Mononuclear cell (primary cell): Measurements from ENCODE around the gene PLLP. TPM values are rescaled to one million over a fixed set of nuclear protein-coding genes. Genes with fewer than 3 reads are reported as not detected.
"Not testable (repeated sequence)": the region's sequence is repeated elsewhere in the genome, so short reads cannot be mapped to it uniquely, and the experiment has no call there.

Source experiments
- H3K27me3 ChIP-seq: 2 replicates; pipeline ENCODE4 v1.6.0; 2011; ENCODE audit warnings: low read length, control low read depth; ENCODE audit not compliant: insufficient read depth
- H3K4me1 ChIP-seq: 2 replicates; pipeline ENCODE4 v1.5.1; 2011; ENCODE audit warnings: mild to moderate bottlenecking, low read length, control low read depth; ENCODE audit not compliant: insufficient read depth
- H3K4me3 ChIP-seq: 2 replicates; pipeline ENCODE4 v1.5.1; 2011; ENCODE audit warnings: mild to moderate bottlenecking, low read length, moderate library complexity
- H3K9me3 ChIP-seq: 2 replicates; pipeline ENCODE4 v1.5.1; 2011; ENCODE audit warnings: low read depth, mild to moderate bottlenecking, control low read depth, low read length
- total RNA-seq: library from RNA; depleted of rRNA; stranded (reverse); fragments of >200 nt; gene quantifications from one replicate; pipeline ENCODE4 v1.2.3, GENCODE V29; 2012

Gene PLLP
- total RNA-seq, 1 donor: 0.63 TPM

DNA sequence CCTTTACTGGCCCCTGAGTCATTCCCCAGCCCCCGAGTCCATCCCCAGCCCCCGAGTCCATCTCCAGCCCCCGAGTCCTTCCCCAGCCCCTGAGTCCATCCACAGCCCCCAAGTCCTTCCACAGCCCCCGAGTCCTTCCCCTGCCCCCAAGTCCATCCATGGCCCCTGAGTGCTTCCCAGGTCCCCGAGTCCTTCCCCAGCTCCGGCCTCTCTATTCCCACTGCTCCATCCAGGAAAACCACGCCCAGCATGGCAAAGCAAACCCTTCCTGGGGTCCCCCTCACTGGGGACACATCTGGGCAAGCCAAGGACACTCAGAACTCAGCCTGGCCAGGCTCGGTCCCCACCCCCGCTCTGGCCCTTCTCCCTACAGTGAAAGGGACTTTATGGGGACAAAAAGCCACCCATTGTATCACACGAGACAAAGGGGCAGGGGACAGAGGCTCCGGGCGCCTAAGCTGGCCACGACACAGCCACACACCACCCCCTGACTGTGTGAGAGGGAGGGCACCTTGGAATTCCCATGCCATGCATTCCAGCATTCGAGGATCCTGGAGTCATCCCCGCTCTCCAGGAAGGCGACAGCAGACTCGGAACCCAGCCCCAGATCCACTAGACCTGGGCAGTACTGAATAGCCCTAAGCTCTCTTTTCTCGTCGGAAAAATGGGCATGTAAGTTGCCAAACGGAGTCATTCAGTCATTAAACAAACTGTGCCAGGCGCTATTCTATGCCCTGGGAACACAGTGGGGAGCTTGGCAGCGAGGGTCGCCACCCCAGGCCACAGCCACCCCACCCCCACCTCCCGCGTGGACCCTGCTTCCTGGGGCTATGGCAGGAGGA, 14.0 kb downstream of the PLLP start:
- H3K9me3 ChIP-seq: no peaks in the 10 kb centered on the region
- H3K27me3 ChIP-seq: no peaks in the 10 kb centered on the region
- peaks cover 9% of the 10 kb centered on the region for H3K4me1 ChIP-seq
- H3K4me3 ChIP-seq: no peak overlapping the region

DNA sequence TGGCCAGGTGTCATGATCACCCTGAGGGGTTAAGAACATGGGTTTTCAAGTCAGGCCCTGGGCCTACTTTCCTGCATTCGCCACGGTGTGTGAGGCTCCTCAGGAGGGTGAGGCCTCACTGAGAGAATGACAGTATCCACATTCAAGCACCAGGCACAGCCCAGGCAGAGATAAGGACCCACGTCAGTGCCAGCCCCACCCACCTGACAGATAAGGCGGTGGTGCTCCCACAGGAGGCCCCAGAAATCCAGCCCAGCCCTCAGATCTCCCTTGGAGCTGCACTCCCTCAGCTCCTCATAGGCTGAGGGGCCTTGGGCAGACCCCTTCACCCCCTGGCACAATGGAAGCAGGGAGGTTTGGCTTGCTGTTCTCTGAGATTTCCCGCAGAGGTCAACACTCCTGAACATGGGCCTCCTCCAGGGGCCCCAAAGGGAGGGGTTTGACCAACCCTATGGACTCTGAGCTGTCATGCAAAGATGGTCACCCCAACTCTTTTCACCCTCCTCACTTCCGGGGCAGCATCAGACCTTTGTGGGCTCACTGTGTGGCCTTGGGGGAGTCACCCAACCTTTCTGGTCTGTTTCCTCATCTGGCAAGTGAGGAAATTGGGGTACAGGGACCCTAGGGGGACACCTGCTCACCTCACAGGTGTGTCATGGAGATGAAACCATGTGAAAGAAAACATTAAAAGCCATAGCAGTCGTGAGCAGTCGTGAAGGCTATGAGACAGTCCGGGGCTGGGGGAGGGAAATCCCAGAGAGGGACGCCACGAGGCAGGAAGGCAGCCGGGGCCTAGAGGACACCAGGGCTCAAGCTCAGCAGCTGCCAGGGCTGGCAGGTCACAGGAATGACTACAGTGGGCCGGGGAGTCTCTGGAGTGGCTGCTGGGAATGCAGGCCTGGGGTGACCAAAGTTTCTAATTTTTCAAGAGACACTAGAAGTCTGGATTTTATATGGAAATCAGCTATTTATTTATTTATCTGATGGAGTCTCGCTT, 15.4 kb downstream of the PLLP start:
- peaks cover 9% of the 10 kb centered on the region for H3K4me1 ChIP-seq
- H3K9me3 ChIP-seq: no peaks in the 10 kb centered on the region
- no peaks in the 10 kb centered on the region for H3K27me3 ChIP-seq
- no peak overlapping the region for H3K4me3 ChIP-seq

DNA sequence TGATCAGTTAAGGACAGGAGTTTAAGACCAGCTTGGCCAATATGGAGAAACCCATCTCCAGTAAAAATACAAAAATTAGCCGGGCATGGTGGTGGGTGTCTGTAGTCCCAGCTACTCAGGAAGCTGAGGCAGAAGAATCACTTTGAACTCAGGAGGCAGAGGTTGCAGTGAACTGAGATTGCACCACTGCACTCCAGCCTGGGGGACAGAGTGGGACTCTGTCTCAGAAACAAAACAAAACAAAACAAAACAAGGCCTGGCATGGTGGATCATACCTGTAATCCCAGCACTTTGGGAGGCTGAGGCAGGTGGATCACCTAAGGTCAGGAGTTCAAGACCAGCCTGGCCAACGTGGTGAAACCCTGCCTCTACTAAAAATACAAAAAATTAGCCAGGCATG, 17.1 kb downstream of the PLLP start:
- H3K4me3 ChIP-seq, H3K4me1 ChIP-seq, H3K27me3 ChIP-seq, H3K9me3 ChIP-seq: not testable (repeated sequence)

DNA sequence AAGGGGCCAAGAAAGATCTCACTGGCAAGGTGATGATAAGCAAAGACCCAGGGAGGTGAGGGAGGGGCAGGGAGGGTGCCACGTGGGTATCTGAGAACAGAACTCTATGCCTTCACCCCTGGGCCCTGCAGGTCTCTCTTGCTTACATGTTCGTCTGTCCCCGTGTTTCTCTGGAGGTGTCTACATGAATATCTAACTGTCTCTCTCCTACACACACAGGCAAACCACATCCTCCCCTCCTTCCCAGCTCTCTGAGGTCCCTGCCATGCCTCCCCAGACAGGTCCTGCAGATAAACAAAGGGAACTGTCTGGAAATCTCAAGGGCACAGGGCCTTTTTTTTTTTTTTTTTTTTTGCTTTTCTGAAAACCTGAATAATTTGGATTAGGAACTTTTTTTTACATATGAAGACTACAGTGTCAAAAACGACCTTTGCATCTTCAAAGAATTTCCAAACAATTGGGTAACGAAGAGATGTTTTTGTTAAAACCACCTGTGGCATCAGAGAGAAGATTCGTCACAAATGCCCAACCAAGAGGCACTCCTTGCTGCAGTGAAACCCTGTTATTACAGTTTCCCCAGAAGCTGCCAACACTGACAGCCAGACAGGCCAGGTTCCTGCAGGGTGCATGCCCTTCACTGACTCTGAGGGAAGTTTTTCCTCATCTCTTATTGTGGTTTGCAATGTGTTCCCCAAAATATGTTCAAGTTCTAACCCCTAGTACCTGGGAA, 17.8 kb downstream of the PLLP start:
- Histone ChIP-seq H3K27me3 (no peaks in the 10 kb centered on the region), H3K4me3 (no peak overlapping the region), H3K9me3 (no peaks in the 10 kb centered on the region), H3K4me1 (peaks cover 9% of the 10 kb centered on the region)

DNA sequence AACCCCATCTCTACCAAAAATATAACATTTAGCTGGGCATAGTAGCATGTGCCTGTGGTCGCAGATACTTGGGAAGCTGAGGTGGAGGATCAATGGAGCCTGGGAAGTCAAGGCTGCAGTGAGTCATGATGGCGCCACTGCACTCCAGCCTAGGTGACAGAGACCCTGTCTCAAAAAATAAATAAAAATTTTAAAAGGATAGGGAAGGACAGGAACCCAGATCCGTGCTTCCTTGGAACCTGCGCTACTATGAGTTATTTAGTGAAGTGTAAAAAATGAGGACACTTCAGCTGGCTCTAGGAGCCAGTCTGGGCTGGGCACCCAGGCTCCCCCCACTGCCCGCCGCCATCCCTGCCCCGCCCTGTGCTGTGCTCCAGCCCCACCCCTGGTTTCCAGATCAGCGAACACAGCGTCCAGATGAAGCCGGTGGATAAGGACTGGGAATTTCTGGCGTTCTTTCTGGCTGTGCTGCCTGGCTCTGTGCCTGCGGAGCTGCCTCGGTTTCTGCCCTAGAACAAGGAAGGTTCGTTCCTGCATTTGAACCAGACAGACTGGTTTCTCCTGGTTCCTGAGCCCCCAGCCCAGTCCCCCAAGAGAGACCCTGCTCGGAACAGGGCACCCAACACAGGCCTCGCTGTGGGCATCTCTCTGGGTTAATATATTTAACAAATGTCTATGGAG, 18.5 kb downstream of the PLLP start:
- no peaks in the 10 kb centered on the region for H3K9me3 ChIP-seq
- no peaks in the 10 kb centered on the region for H3K27me3 ChIP-seq
- H3K4me1 ChIP-seq: peaks cover 9% of the 10 kb centered on the region
- no peak overlapping the region for H3K4me3 ChIP-seq

DNA sequence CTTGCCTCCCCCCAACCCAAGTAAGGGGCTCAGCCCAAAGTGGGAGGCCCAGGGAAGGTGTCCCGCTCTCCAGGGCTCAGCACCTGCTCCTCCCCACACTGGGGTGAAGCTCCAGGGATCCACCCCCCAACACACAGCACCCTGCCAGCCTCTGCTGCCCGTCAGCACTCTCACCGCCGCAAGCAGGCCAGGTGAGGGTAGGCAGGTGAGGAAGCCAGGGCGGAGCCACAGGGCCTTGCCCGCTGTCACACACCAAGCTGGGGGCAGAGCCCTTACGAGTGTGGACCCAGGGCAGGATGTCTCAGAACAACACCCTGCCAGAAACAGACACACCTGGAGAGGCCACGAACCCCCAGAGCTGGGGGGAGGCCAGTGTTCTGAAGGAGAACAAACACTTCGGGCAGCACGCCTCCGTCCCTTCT, 19.5 kb downstream of the PLLP start:
- Histone ChIP-seq H3K4me1 (peaks cover 12% of the 10 kb centered on the region), H3K27me3 (no peaks in the 10 kb centered on the region), H3K4me3 (no peak overlapping the region), H3K9me3 (no peaks in the 10 kb centered on the region)

DNA sequence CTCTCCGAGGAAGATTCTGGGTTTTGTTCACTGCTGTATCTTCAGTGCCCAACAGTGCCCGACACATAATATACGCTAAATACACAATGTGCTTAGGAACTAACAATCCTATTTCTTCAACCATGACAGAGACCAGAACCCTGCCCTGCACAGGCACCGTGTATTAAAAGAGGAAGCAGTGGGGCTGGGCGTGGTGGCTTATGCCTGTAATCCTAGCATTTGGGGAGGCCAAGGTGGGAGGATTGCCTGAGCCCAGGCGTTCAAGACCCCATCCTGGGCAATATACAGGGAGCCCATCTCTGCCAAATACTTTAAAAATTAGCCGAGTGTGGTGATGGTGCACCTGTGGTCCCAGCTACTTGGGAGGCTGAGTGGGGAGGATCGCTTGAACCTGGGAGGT, 20.1 kb downstream of the PLLP start:
- no peaks in the 10 kb centered on the region for H3K9me3 ChIP-seq
- H3K4me3 ChIP-seq: no peak overlapping the region
- H3K4me1 ChIP-seq: peaks cover 15% of the 10 kb centered on the region
- H3K27me3 ChIP-seq: no peaks in the 10 kb centered on the region

DNA sequence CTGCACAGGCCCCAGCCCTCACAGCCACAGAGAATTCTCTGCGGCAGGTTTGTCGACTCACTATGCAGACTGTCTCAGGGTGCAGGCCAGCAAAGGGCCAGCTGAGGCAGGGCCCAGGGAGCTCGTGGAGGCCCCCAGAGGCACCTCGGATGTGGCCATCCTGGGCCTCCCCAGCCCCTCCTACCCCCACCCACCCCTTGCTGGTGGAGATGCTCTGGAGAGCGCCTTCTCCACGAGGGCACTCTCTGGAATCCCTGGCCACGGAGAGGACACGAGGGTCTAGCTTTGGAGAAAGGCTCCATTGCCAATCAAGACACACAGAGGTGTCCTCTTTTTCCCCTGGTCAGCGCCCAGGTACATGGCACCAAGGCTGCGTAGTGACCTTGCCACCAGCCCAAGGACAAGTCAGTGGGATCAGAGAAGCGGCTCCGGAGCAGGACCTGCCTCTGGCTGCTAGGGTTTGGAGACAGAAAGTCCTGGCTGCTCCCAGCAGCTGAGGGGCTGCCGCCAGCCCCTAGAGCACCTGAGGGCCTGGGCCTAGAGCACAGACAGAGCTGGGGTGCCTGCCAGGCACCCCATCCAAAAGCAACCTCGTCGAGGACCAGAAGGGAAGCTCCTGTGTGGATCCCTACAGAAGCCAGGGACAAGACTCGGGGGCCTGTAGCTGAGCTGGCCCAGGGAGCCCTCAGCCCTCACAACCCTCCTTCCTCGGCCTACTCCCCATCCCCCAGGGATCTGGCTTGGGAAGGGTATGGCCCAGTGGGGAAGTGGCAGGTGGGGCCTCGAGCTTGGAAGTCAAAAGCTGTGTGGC, 20.7 kb downstream of the PLLP start:
- no peaks in the 10 kb centered on the region for H3K27me3 ChIP-seq
- H3K9me3 ChIP-seq: no peaks in the 10 kb centered on the region
- peaks cover 15% of the 10 kb centered on the region for H3K4me1 ChIP-seq
- no peak overlapping the region for H3K4me3 ChIP-seq

DNA sequence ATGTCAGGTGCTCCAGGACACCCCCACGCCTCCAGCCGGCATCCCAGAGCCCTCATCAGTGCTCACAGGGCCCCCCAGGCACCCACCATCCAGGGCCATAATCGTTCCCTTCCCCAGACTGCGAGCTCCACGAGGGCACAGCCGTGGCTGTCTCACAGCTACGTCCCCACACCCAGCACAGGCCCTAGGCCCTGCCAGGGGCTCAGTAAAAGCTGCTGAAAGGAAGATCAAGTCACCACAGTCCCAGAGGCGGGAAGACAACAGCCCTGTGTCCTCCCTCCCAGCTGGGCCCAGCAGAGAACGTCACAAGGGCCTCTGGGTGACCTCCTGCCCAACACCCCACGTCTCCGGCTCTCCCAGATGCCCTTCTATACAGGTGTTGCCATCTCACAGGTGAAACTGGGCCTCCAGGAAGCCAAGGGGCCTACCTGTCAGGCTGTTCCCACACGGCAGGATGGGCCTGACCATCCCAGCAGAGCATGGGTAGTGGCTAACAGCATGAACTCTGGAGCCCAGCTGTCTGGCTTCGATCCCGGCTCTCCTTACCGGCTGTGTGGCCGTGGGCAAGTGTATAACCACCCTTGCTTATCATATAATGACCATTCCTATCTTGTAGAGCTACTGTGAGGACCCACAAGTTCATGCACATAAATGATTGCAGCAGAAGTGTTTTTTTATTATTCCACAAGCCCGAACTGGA, 21.5 kb downstream of the PLLP start:
- H3K4me3 ChIP-seq: no peak overlapping the region
- peaks cover 15% of the 10 kb centered on the region for H3K4me1 ChIP-seq
- no peaks in the 10 kb centered on the region for H3K9me3 ChIP-seq

DNA sequence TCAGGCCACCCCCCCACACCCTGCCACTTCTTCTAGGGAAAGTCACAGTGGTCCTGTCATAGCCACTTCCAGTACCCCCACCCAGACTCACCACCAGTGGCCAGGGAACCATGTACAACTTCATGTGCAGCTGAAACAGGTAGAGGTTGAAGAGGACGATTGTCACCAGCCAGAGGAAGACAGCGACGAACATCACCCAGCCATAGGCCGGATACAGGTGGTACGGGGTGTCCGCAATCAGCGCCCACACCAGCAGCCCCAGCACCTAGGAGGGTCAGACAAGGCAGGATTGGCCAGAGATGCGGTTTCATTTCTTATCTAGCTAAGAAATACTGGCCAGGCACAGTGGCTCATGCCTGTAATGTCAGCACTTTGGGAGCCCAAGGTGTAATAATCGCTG, 22.7 kb downstream of the PLLP start:
- Histone ChIP-seq H3K4me3 (no peak overlapping the region), H3K4me1 (peaks cover 15% of the 10 kb centered on the region), H3K27me3 (no peaks in the 10 kb centered on the region), H3K9me3 (no peaks in the 10 kb centered on the region)

More for the DNA sequence above, 21.5 kb downstream of the PLLP start:
- no peaks in the 10 kb centered on the region for H3K27me3 ChIP-seq

DNA sequence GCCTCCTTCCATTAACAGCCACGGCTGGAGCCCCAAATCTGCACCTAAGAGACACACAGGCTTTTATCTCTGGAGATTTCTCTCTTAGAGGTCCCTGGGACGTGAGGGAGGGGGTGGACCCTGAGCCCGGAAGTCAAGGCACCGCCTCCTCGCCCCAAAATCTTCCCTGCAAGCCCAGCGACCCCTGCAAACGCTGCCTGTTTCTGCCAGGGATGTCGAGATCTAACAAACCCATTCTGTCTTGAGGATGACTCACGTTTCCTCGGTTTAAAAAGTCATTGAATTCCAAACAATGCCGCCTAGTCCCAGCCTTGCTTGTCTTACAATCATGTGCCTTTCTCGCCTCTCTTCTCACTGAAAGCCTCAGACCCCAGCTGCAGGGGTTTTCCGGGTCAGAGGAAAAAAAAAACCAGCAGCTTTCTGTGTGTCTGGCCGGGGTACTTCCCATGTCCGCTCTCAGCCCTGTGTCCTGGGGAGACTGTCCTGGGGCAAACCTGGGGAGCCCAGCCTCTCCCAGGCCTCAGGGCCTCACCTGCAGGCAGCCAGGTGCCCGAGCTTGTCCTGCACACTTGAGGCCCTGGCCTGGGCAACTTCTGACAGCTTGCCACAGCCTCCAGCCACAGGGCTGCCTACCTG, 24.1 kb downstream of the PLLP start:
- H3K27me3 ChIP-seq: no peaks in the 10 kb centered on the region
- no peaks in the 10 kb centered on the region for H3K9me3 ChIP-seq
- H3K4me1 ChIP-seq: peaks cover 6% of the 10 kb centered on the region
- no peak overlapping the region for H3K4me3 ChIP-seq

DNA sequence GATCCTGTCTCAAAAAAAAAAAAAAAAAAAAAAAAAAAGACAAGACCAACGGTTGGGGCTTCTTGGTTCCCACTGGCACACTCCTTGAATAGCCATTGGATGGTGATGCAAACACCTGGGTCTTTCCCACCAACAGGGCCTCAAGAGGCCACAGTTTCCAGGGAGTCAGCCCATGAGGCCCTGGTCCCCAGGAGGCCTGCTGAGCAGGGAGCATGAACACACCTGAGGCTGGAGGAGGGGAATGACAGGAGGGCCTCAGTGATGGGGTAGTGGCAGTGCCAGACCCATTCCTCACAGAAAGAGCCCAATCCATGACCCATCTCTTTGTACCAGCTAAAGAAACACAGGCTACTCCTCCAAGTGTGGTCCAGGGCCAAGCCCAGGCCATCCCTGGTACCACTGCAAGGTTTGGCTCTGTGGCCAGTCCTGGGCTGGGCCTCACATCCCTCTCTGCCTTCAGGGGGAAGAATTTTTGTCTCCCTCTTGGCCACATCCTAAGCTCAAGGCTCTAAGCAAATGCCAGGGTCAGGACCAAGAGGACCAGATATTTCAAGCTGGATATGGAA, 25.5 kb downstream of the PLLP start:
- peaks cover 6% of the 10 kb centered on the region for H3K4me1 ChIP-seq
- H3K27me3 ChIP-seq: no peaks in the 10 kb centered on the region
- H3K4me3 ChIP-seq: no peak overlapping the region
- no peaks in the 10 kb centered on the region for H3K9me3 ChIP-seq
